HG03342 (cell line): Measurements from ENCODE around the gene ELAVL2.

Experiments
- ATAC-seq: cut with Tn5 transposase; IDR thresholded peaks from one replicate; pipeline ENCODE4 v1.9.1; 2021; ENCODE audit warnings: mild to moderate bottlenecking, moderate library complexity; ENCODE audit not compliant: unreplicated experiment

ELAVL2 gene

GRCh38 chr9:23822261-23823169, 3.5 kb downstream of the ELAVL2 start:
- no peak for ATAC-seq

- no peak for ATAC-seq
Measured at GRCh38 chr9:23821375-23822181, 4.5 kb downstream of the ELAVL2 start.

GRCh38 chr9:23820451-23821374, 5.3 kb downstream of the ELAVL2 start:
- ATAC-seq = no peak

- ATAC-seq = no peak
Measured at GRCh38 chr9:23819403-23819802, 6.6 kb downstream of the ELAVL2 start.

GRCh38 chr9:23814243-23814642, 11.8 kb downstream of the ELAVL2 start:
- no peak for ATAC-seq

GRCh38 chr9:23812673-23813072, 13.4 kb downstream of the ELAVL2 start:
- ATAC-seq = no peak

- no peak for ATAC-seq
Measured at GRCh38 chr9:23811633-23812032, 14.4 kb downstream of the ELAVL2 start.

GRCh38 chr9:23803216-23803615, 22.8 kb downstream of the ELAVL2 start:
- no peak for ATAC-seq

- ATAC-seq = no peak
Measured at GRCh38 chr9:23801523-23801922, 24.5 kb downstream of the ELAVL2 start.

GRCh38 chr9:23799521-23799920, 26.5 kb downstream of the ELAVL2 start:
- ATAC-seq = no peak

GRCh38 chr9:23798325-23798724, 27.7 kb downstream of the ELAVL2 start:
- no peak for ATAC-seq

- ATAC-seq = no peak
Measured at GRCh38 chr9:23796209-23796608, 29.8 kb downstream of the ELAVL2 start.

- no peak for ATAC-seq
Measured at GRCh38 chr9:23790351-23791260, 35.4 kb downstream of the ELAVL2 start.

- no peak for ATAC-seq
Measured at GRCh38 chr9:23789529-23790254, 36.3 kb downstream of the ELAVL2 start.

GRCh38 chr9:23784962-23785361, 41.1 kb downstream of the ELAVL2 start:
- ATAC-seq = no peak

GRCh38 chr9:23783509-23783908, 42.5 kb downstream of the ELAVL2 start:
- ATAC-seq = no peak

- no peak for ATAC-seq
Measured at GRCh38 chr9:23779220-23779619, 46.8 kb downstream of the ELAVL2 start.

- ATAC-seq = no peak
Measured at GRCh38 chr9:23777328-23777727, 48.7 kb downstream of the ELAVL2 start.

- ATAC-seq = no peak
Measured at GRCh38 chr9:23775549-23775948, 50.5 kb downstream of the ELAVL2 start.
